ENCODE results near the gene AFF1.

AFF1 gene

DNA sequence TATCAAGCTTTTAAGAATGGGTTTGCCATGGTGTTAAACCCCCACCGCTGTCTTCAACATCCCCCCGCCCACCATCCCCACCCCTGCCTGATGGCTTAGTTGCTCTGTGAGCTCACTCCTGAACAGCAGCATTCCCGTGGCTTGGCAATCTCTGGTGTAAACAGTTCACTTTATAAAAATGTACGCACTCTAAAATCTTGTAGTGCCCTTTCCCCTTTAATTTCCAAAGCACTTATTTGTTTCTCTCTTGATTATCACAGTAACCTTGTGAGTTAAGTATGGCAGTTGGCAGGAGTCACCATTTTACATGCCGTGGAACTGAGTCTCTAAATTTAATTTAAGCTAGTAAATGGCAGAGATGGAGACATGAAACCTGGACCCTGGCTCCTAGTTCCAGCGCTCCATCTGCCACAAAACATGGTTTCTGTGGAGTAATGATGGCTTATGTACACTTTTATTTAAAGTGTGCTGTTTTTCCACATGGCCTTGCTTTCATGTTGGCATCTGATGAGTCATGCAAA, 123.1 kb downstream of the AFF1 start:
- no peak for DNase-seq (ENCODE audit: low spot score)
- in situ Hi-C loops (cut with MboI; ENCODE audit: low sequenced_read_pairs, unreplicated experiment), result no loop called here
- TF ChIP-seq, protein P1, sequence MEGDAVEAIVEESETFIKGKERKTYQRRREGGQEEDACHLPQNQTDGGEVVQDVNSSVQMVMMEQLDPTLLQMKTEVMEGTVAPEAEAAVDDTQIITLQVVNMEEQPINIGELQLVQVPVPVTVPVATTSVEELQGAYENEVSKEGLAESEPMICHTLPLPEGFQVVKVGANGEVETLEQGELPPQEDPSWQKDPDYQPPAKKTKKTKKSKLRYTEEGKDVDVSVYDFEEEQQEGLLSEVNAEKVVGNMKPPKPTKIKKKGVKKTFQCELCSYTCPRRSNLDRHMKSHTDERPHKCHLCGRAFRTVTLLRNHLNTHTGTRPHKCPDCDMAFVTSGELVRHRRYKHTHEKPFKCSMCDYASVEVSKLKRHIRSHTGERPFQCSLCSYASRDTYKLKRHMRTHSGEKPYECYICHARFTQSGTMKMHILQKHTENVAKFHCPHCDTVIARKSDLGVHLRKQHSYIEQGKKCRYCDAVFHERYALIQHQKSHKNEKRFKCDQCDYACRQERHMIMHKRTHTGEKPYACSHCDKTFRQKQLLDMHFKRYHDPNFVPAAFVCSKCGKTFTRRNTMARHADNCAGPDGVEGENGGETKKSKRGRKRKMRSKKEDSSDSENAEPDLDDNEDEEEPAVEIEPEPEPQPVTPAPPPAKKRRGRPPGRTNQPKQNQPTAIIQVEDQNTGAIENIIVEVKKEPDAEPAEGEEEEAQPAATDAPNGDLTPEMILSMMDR (IDR thresholded peaks at IDR 0.05; ENCODE audit: borderline replicate concordance, control extremely low read depth, extremely low read depth, insufficient read depth, missing control alignments), result no peak

DNA sequence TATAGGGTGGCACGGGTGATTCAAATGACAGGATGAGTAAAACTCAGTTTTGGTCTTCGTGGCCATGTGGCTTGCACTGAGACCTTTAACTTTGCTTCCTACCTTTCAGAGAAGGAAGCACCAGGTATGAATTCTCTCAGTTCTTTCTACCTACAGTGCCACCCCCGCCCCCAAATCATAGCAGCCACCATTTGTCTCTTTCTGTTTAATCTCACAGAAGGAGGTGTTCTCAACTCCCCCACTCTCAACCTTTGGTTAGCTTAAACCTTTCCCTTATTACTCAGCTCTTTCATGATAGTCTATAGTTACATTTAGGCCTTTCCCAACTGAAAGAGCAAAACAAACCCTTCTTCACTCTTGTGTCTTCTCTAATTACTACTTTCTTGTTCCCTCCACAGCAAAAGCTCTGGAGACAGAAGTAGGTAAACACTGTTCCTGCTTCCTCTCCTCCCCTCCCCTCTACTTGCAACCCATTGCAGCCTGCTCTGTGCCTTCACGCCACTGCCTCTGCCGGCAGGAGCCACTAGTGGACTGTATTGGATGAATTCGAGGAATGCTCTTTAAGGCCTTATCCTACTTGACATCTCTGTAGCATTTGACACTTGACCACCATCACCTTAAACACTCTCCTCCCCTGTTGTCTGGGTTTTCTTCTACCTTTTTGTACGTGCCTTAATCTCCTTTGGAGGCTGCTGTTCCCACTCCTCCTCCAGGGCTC, 123.7 kb downstream of the AFF1 start:
- TF ChIP-seq, protein P1 (IDR thresholded peaks at IDR 0.05; ENCODE audit: borderline replicate concordance, control extremely low read depth, extremely low read depth, insufficient read depth, missing control alignments), result no peak
- DNase-seq (ENCODE audit: low spot score), result no peak
- in situ Hi-C loops (cut with MboI; ENCODE audit: low sequenced_read_pairs, unreplicated experiment), result no loop called here

DNA sequence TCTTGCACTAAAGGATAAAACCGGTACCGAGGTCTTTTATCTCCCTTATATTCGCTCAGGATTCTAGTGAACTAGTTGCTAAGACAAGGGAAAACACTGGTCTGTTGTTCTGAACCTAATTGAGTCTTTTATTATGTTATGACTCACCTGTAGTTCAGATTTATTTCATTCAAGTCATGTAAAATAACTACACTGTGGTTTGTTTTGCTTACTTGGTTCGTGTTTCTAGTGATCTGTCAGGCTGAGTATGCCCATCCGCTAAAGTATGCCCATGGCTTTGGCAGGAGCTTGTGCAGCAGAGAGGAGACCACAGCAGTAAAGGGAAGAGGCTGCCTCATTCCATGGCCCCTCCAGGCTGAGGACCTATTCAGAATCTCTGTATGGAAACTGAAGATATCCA, 126.1 kb downstream of the AFF1 start:
- DNase-seq (ENCODE audit: low spot score), result no peak
- TF ChIP-seq, protein P1 (IDR thresholded peaks at IDR 0.05; ENCODE audit: borderline replicate concordance, control extremely low read depth, extremely low read depth, insufficient read depth, missing control alignments), result no peak
- in situ Hi-C loops (cut with MboI; ENCODE audit: low sequenced_read_pairs, unreplicated experiment), result no loop called here

DNA sequence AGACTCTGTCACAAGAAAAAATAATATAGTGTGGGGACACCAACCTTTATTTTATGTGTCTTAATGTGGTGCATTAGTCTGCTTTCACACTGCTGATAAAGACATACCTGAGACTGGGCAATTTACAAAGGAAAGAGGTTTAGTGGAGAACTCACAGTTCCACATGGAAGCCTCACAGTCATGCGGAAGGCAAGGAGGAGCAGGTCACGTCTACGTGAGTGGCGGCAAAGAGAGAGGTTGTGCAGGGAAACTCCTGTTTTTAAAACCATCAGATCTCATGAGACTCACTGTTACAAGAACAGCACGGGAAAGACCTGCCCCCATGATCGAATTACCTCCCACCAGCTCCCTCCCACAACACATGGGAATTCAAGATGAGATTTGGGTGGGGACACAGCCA, 130.2 kb downstream of the AFF1 start:
- TF ChIP-seq, protein P1 (IDR thresholded peaks at IDR 0.05; ENCODE audit: borderline replicate concordance, control extremely low read depth, extremely low read depth, insufficient read depth, missing control alignments), result no peak
- in situ Hi-C loops (cut with MboI; ENCODE audit: low sequenced_read_pairs, unreplicated experiment), result no loop called here
- DNase-seq (ENCODE audit: low spot score), result no peak

DNA sequence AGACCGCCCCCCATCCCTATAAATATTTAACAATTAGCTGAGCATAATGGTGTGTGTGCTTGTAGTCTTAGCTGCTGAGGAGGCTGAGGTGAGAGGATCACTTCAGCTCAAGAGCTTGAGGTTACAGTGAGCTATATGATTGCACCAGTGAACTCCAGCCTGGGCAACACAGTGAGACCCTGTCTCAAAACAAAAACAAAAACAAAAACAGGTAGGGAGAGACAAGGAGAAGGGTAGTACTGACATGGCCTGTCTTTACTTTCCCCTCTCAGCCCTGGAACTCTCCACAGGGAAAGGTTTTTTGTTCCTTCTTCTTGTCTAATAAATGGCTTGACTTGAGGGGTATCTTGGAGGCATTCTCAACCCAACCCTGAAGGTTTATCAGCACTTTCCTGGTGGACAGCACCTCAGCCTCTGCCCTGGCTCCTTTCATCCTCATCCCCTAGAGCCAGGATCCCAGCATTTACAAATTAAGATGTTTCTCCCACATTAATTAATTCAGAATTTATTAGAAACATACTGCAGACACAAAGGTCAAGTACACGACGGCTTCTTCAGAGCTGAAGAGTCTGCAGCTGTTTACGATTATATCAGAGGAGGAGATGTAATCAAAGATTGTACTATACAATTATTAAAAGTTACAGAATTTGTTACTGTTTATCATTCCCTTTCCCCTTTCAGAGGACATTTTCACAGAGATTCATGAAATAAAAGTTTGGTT, 131.8 kb downstream of the AFF1 start:
- in situ Hi-C loops (cut with MboI; ENCODE audit: low sequenced_read_pairs, unreplicated experiment), result no loop called here
- TF ChIP-seq, protein P1 (IDR thresholded peaks at IDR 0.05; ENCODE audit: borderline replicate concordance, control extremely low read depth, extremely low read depth, insufficient read depth, missing control alignments), result no peak
- no peak for DNase-seq (ENCODE audit: low spot score)

DNA sequence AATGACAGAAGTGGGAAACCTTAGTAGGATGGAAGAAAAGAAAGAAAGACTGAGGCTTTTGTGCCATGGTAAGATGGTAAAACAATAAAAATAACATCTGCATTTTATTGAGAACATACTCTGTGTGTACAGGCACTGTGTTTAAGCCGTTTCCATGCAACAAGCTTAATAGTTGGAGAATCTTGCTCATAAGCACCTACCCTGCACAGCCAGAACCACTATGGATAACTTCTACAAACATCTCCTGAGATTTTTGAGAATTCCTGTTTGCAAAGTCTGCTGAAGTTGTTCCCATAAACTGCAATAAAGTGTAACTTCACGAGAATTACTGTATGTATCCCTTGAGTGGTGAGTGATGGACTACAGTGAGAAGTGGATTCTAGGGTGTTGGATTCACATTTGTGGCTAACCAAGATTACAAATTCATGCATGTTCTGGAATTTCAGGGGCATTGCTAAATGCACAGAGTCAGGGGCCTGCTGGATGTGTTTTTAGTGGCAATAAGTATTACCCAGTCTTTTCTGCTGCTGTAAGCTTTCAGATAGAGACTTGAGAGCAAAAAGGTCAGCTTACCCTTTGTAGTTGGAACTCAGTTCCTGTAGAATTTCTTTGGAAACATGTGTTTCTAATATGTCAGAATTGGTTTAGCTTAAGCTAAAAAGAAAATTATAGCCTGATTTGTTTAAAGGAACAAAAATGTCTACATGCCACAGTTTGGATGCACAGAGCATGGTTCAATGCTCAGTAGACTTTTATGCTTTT, 132.5 kb downstream of the AFF1 start:
- TF ChIP-seq, protein P1 (IDR thresholded peaks at IDR 0.05; ENCODE audit: borderline replicate concordance, control extremely low read depth, extremely low read depth, insufficient read depth, missing control alignments), result no peak
- in situ Hi-C loops (cut with MboI; ENCODE audit: low sequenced_read_pairs, unreplicated experiment), result no loop called here
- DNase-seq (ENCODE audit: low spot score), result no peak
